ELF-1 (cell line): Measurements from ENCODE around the gene CLIC4.
A peak's percentile ranks its signal among the peaks of the same experiment; 100 is the strongest.
"Not testable (repeated sequence)": the region's sequence is repeated elsewhere in the genome, so short reads cannot be mapped to it uniquely, and the experiment has no call there.

Experiments
- DNase-seq: peaks from one replicate; pipeline ENCODE4 v3.0.0-alpha.2; 2016; ENCODE audit warnings: low read depth, low spot score

CLIC4 gene

GRCh38 chr1:24811494-24811893, 66.2 kb downstream of the CLIC4 start:
- DNase-seq: not testable (repeated sequence)

- DNase-seq: not testable (repeated sequence)
Observed at GRCh38 chr1:24820221-24820620, 75.0 kb downstream of the CLIC4 start.

- DNase-seq: no peak
Observed at GRCh38 chr1:24822887-24823286, 77.6 kb downstream of the CLIC4 start.

GRCh38 chr1:24823486-24823885, 78.2 kb downstream of the CLIC4 start:
- not testable (repeated sequence) for DNase-seq

GRCh38 chr1:24825174-24825573, 79.9 kb downstream of the CLIC4 start:
- DNase-seq: no peak

- no peak for DNase-seq
Observed at GRCh38 chr1:24826510-24826909, 81.3 kb downstream of the CLIC4 start.

- no peak for DNase-seq
Observed at GRCh38 chr1:24827379-24828135, 82.3 kb downstream of the CLIC4 start.

- no peak for DNase-seq
Observed at GRCh38 chr1:24828183-24828886, 83.1 kb downstream of the CLIC4 start.

- DNase-seq: no peak
Observed at GRCh38 chr1:24828887-24829192, 83.6 kb downstream of the CLIC4 start.

- DNase-seq: no peak
Observed at GRCh38 chr1:24830680-24831272, 85.5 kb downstream of the CLIC4 start.

- no peak for DNase-seq
Observed at GRCh38 chr1:24841593-24841992, 96.3 kb downstream of the CLIC4 start.

- DNase-seq: no peak
Observed at GRCh38 chr1:24846671-24847070, 101.4 kb downstream of the CLIC4 start.

- DNase-seq: peak; percentile 98
Observed at GRCh38 chr1:24847995-24848881, 103.0 kb downstream of the CLIC4 start.

GRCh38 chr1:24849672-24850295, 104.5 kb downstream of the CLIC4 start:
- DNase-seq: peak; percentile 40

- DNase-seq: no peak
Observed at GRCh38 chr1:24850328-24850920, 105.2 kb downstream of the CLIC4 start.

- DNase-seq: no peak
Observed at GRCh38 chr1:24853649-24854048, 108.4 kb downstream of the CLIC4 start.

- DNase-seq: no peak
Observed at GRCh38 chr1:24855474-24855873, 110.2 kb downstream of the CLIC4 start.

GRCh38 chr1:24856787-24857506, 111.7 kb downstream of the CLIC4 start:
- DNase-seq: no peak

GRCh38 chr1:24857507-24858133, 112.4 kb downstream of the CLIC4 start:
- no peak for DNase-seq

GRCh38 chr1:24858277-24858676, 113.0 kb downstream of the CLIC4 start:
- DNase-seq: no peak
